Muscle layer of colon (tissue), 2 donors: Measurements from ENCODE around the gene LPIN1.
A peak's percentile ranks its signal among the peaks of the same experiment; 100 is the strongest.

Source experiments
- H3K27ac ChIP-seq: one replicate; pipeline ENCODE4 v1.7.0; 2013; ENCODE audit warnings: low read depth, mild to moderate bottlenecking, low read length, moderate library complexity
- H3K27me3 ChIP-seq, 2 donors: one replicate each; pipeline ENCODE4 v1.7.0; 2013; ENCODE audit warnings: low read length in 2 of 2, mild to moderate bottlenecking in 2 of 2; ENCODE audit not compliant: insufficient read depth in 2 of 2, control insufficient read depth in 1 of 2
- H3K36me3 ChIP-seq: one replicate; pipeline ENCODE4 v1.7.0; 2013; ENCODE audit warnings: mild to moderate bottlenecking, low read length; ENCODE audit not compliant: insufficient read depth
- H3K4me1 ChIP-seq: one replicate; pipeline ENCODE4 v1.7.0; 2013; ENCODE audit warnings: mild to moderate bottlenecking, low read length; ENCODE audit not compliant: insufficient read depth
- H3K4me3 ChIP-seq, 2 donors: one replicate each; pipeline ENCODE4 v1.7.0; 2013; ENCODE audit warnings: low read length in 2 of 2, low read depth in 1 of 2, mild to moderate bottlenecking in 1 of 2, moderate library complexity in 1 of 2
- H3K9ac ChIP-seq: one replicate; pipeline ENCODE4 v1.7.0; 2013; ENCODE audit warnings: low read length
- H3K9me3 ChIP-seq: one replicate; pipeline ENCODE4 v1.7.0; 2013; ENCODE audit warnings: mild to moderate bottlenecking, low read length
- donor health status: abdominal sarcoma.
- donor health status: Adenocarcinoma of cecum.

Gene LPIN1

GRCh38 chr2:11705711-11706110, 40.7 kb upstream of the LPIN1 start:
- Histone ChIP-seq H3K9me3 (no peaks in the 10 kb centered on the region), H3K27me3 (no peaks in the 10 kb centered on the region), H3K27ac (no peak overlapping the region), H3K36me3 (no peaks in the 10 kb centered on the region), H3K4me1 (peaks cover 12% of the 10 kb centered on the region), H3K4me3 (no peak overlapping the region), H3K9ac (no peak overlapping the region)

- no peaks in the 10 kb centered on the region for H3K9me3 ChIP-seq
- H3K27ac ChIP-seq, result no peak overlapping the region
- H3K4me3 ChIP-seq, result no peak overlapping the region
- H3K36me3 ChIP-seq, result no peaks in the 10 kb centered on the region
- no peak overlapping the region for H3K9ac ChIP-seq
- H3K4me1 ChIP-seq, result peaks cover 21% of the 10 kb centered on the region
- no peaks in the 10 kb centered on the region for H3K27me3 ChIP-seq
Observed at GRCh38 chr2:11708106-11708505, 38.3 kb upstream of the LPIN1 start.

GRCh38 chr2:11709293-11709692, 37.1 kb upstream of the LPIN1 start:
- H3K27me3 ChIP-seq, result no peaks in the 10 kb centered on the region
- peaks cover 21% of the 10 kb centered on the region for H3K4me1 ChIP-seq
- no peak overlapping the region for H3K4me3 ChIP-seq
- no peaks in the 10 kb centered on the region for H3K36me3 ChIP-seq
- H3K27ac ChIP-seq, result no peak overlapping the region
- H3K9ac ChIP-seq, result no peak overlapping the region
- H3K9me3 ChIP-seq, result no peaks in the 10 kb centered on the region

- no peak overlapping the region for H3K9ac ChIP-seq
- H3K36me3 ChIP-seq, result no peaks in the 10 kb centered on the region
- peaks cover 21% of the 10 kb centered on the region for H3K4me1 ChIP-seq
- H3K27me3 ChIP-seq, result no peaks in the 10 kb centered on the region
- H3K9me3 ChIP-seq, result no peaks in the 10 kb centered on the region
- H3K27ac ChIP-seq, result peak overlapping the region; percentile 53
- no peak overlapping the region for H3K4me3 ChIP-seq
Observed at GRCh38 chr2:11710210-11710609, 36.2 kb upstream of the LPIN1 start.

GRCh38 chr2:11710632-11711353, 35.6 kb upstream of the LPIN1 start:
- Histone ChIP-seq H3K27me3 (no peaks in the 10 kb centered on the region), H3K4me1 (peaks cover 21% of the 10 kb centered on the region), H3K27ac (peak overlapping the region; percentile 53), H3K9me3 (no peaks in the 10 kb centered on the region), H3K36me3 (no peaks in the 10 kb centered on the region), H3K9ac (no peak overlapping the region), H3K4me3 (no peak overlapping the region)

- Histone ChIP-seq H3K27me3 (no peaks in the 10 kb centered on the region), H3K27ac (no peak overlapping the region), H3K9me3 (no peaks in the 10 kb centered on the region), H3K36me3 (no peaks in the 10 kb centered on the region), H3K4me3 (no peak overlapping the region), H3K4me1 (peaks cover 21% of the 10 kb centered on the region), H3K9ac (no peak overlapping the region)
Observed at GRCh38 chr2:11711354-11711716, 35.1 kb upstream of the LPIN1 start.

- H3K36me3 ChIP-seq, result no peaks in the 10 kb centered on the region
- H3K27me3 ChIP-seq, result no peaks in the 10 kb centered on the region
- peaks cover 21% of the 10 kb centered on the region for H3K4me1 ChIP-seq
- no peak overlapping the region for H3K27ac ChIP-seq
- no peak overlapping the region for H3K4me3 ChIP-seq
- H3K9ac ChIP-seq, result no peak overlapping the region
- no peaks in the 10 kb centered on the region for H3K9me3 ChIP-seq
Observed at GRCh38 chr2:11711751-11712150, 34.7 kb upstream of the LPIN1 start.

GRCh38 chr2:11712866-11713265, 33.6 kb upstream of the LPIN1 start:
- Histone ChIP-seq H3K9ac (no peak overlapping the region), H3K4me3 (no peak overlapping the region), H3K27me3 (no peaks in the 10 kb centered on the region), H3K4me1 (peaks cover 21% of the 10 kb centered on the region), H3K9me3 (no peaks in the 10 kb centered on the region), H3K27ac (no peak overlapping the region), H3K36me3 (no peaks in the 10 kb centered on the region)

- no peaks in the 10 kb centered on the region for H3K36me3 ChIP-seq
- H3K27me3 ChIP-seq, result no peaks in the 10 kb centered on the region
- H3K27ac ChIP-seq, result no peak overlapping the region
- H3K9me3 ChIP-seq, result no peaks in the 10 kb centered on the region
- no peak overlapping the region for H3K4me3 ChIP-seq
- peaks cover 21% of the 10 kb centered on the region for H3K4me1 ChIP-seq
- no peak overlapping the region for H3K9ac ChIP-seq
Observed at GRCh38 chr2:11713815-11714214, 32.6 kb upstream of the LPIN1 start.

GRCh38 chr2:11715987-11716652, 30.3 kb upstream of the LPIN1 start:
- no peaks in the 10 kb centered on the region for H3K36me3 ChIP-seq
- H3K9ac ChIP-seq, result no peak overlapping the region
- H3K27me3 ChIP-seq, result no peaks in the 10 kb centered on the region
- H3K4me1 ChIP-seq, result peaks cover 5% of the 10 kb centered on the region
- no peak overlapping the region for H3K4me3 ChIP-seq
- H3K27ac ChIP-seq, result no peak overlapping the region
- no peaks in the 10 kb centered on the region for H3K9me3 ChIP-seq

GRCh38 chr2:11716689-11717321, 29.6 kb upstream of the LPIN1 start:
- Histone ChIP-seq H3K4me3 (no peak overlapping the region), H3K36me3 (no peaks in the 10 kb centered on the region), H3K27ac (no peak overlapping the region), H3K9ac (no peak overlapping the region), H3K27me3 (no peaks in the 10 kb centered on the region), H3K9me3 (no peaks in the 10 kb centered on the region), H3K4me1 (no peaks in the 10 kb centered on the region)
